HL-60 (cell line): ENCODE measurements around the gene PIK3CA.

ENCODE experiments used
- DNase-seq, 2 experiments: peaks; one replicate each; pipeline ENCODE4 v3.0.0-alpha.2; 2010 to 2020; ENCODE audit warnings: low read depth in 1 of 2, low spot score in 1 of 2
- H3K27ac ChIP-seq: fragments of 250-450 bp; sonication (Bioruptor Pico); replicated peaks from 2 replicates; pipeline ENCODE4 v1.5.1; 2020; ENCODE audit warnings: mild to moderate bottlenecking, moderate library complexity
- H3K27me3 ChIP-seq: fragments of 250-450 bp; sonication (Bioruptor Pico); 2 replicates; pipeline ENCODE4 v1.5.1; 2021; ENCODE audit warnings: mild to moderate bottlenecking, moderate library complexity; ENCODE audit not compliant: insufficient read depth, poor library complexity, severe bottlenecking
- H3K4me3 ChIP-seq: replicated peaks from 2 replicates; pipeline ENCODE4 v1.5.1; 2011; ENCODE audit warnings: mild to moderate bottlenecking, control low read depth, low read length; ENCODE audit not compliant: insufficient read depth
- CTCF ChIP-seq: IDR thresholded peaks from one replicate; pipeline ENCODE4 v1.5.1; 2011; ENCODE audit warnings: low read length, control low read depth, inconsistent platforms; ENCODE audit not compliant: insufficient read depth
- GABPA ChIP-seq: IDR thresholded peaks from 2 replicates; pipeline ENCODE4 v1.6.1; 2012; ENCODE audit warnings: low read depth
- POLR2AphosphoS5 ChIP-seq: IDR thresholded peaks from 2 replicates; pipeline ENCODE4 v1.6.1; 2012; ENCODE audit warnings: low read depth
- REST ChIP-seq: IDR thresholded peaks from 2 replicates; pipeline ENCODE4 v1.6.1; 2012; ENCODE audit warnings: low read depth; ENCODE audit not compliant: insufficient replicate concordance
- SPI1 ChIP-seq: IDR thresholded peaks from 2 replicates; pipeline ENCODE4 v1.6.1; 2012; ENCODE audit warnings: low read depth, mild to moderate bottlenecking, borderline replicate concordance

PIK3CA gene

GRCh38 chr3:179184826-179185225 is 36.7 kb downstream of the PIK3CA start:
- Histone ChIP-seq H3K4me3 (no peak overlapping the region), H3K27me3 (no peaks in the 10 kb centered on the region), H3K27ac (peak overlapping the region; percentile 42)
- TF ChIP-seq REST: no peak
- peak in 1 of 2 experiments; percentile 27 for DNase-seq

GRCh38 chr3:179186426-179186825 is 38.3 kb downstream of the PIK3CA start:
- Histone ChIP-seq H3K27me3 (no peaks in the 10 kb centered on the region), H3K27ac (no peak overlapping the region), H3K4me3 (no peak overlapping the region)
- DNase-seq: no peak
- TF ChIP-seq CTCF (no peak), GABPA (no peak), POLR2AphosphoS5 (no peak), REST (no peak), SPI1 (no peak)

- Histone ChIP-seq H3K27me3 (no peaks in the 10 kb centered on the region), H3K4me3 (no peak overlapping the region), H3K27ac (no peak overlapping the region)
- DNase-seq: no peak
- TF ChIP-seq REST (no peak), POLR2AphosphoS5 (no peak), SPI1 (no peak), CTCF (no peak), GABPA (no peak)
Measured at GRCh38 chr3:179189759-179190158, 41.6 kb downstream of the PIK3CA start.

GRCh38 chr3:179190581-179190980 is 42.4 kb downstream of the PIK3CA start:
- no peak for TF ChIP-seq GABPA
- TF ChIP-seq POLR2AphosphoS5: no peak
- no peak for TF ChIP-seq CTCF
- no peak for TF ChIP-seq SPI1
- no peak for TF ChIP-seq REST
- DNase-seq: no peak
- Histone ChIP-seq H3K4me3 (no peak overlapping the region), H3K27me3 (no peaks in the 10 kb centered on the region), H3K27ac (no peak overlapping the region)
